Kidney (tissue), 14 donors: ENCODE results near the gene VWA8. TPM values are rescaled to one million over a fixed set of nuclear protein-coding genes. Genes with fewer than 3 reads are reported as not detected.

Source experiments
- DNase-seq, 5 donors: peaks; one replicate each; pipeline ENCODE4 v3.0.0-alpha.2; 2013 to 2020
- FAIRE-seq: peaks from 2 replicates; lab custom pipeline; 2012; peaks lifted over from hg19 to GRCh38; lab: Jason Lieb, UNC
- H3K27ac ChIP-seq, 2 donors: one replicate each; pipeline ENCODE4 v1.7.0; 2013; ENCODE audit warnings: low read depth in 2 of 2, low read length in 2 of 2, inconsistent platforms in 1 of 2
- H3K27me3 ChIP-seq: one replicate; pipeline ENCODE4 v1.7.1; 2013; ENCODE audit warnings: low read length, inconsistent platforms; ENCODE audit not compliant: control insufficient read depth, insufficient read depth
- H3K36me3 ChIP-seq, 3 donors: one replicate each; pipeline versions ENCODE4 v1.7.0 to v1.7.1; 2013; ENCODE audit warnings: low read length in 3 of 3, control low read depth in 1 of 3, inconsistent platforms in 1 of 3; ENCODE audit not compliant: insufficient read depth in 3 of 3, control insufficient read depth in 2 of 3
- H3K4me1 ChIP-seq, 3 donors: one replicate each; pipeline versions ENCODE4 v1.7.0 to v1.7.1; 2013; ENCODE audit warnings: low read length in 3 of 3, inconsistent platforms in 1 of 3, low read depth in 1 of 3; ENCODE audit not compliant: control insufficient read depth in 2 of 3, insufficient read depth in 2 of 3
- H3K4me3 ChIP-seq, 3 donors: one replicate each; pipeline versions ENCODE4 v1.7.0 to v1.8.1; 2013; ENCODE audit warnings: low read length in 3 of 3, control low read depth in 1 of 3, inconsistent platforms in 1 of 3
- H3K9ac ChIP-seq, 3 donors: one replicate each; pipeline versions ENCODE4 v1.7.0 to v1.7.1; 2013; ENCODE audit warnings: low read length in 3 of 3, control low read depth in 1 of 3, inconsistent platforms in 1 of 3
- H3K9me3 ChIP-seq, 3 donors: one replicate each; pipeline versions ENCODE4 v1.7.0 to v1.7.1; 2013; ENCODE audit warnings: low read length in 3 of 3, control low read depth in 1 of 3, inconsistent platforms in 1 of 3; ENCODE audit not compliant: control insufficient read depth in 2 of 3, insufficient read depth in 1 of 3
- CTCF ChIP-seq: IDR thresholded peaks from 3 replicates; pipeline ENCODE4 v1.5.1; 2012; ENCODE audit warnings: mild to moderate bottlenecking, moderate library complexity, borderline replicate concordance; ENCODE audit not compliant: insufficient read depth; ENCODE audit errors: extremely low read depth
- intact Hi-C: fragments of 100-400 bp; cut with DNase I; formaldehyde crosslinking; loops from one replicate; pipeline ENCODE4 v1.11.1; 2022
- polyA plus RNA-seq: library from polyadenylated mRNA; stranded (reverse); fragments of 350-450 nt; fragmentation: Illumina TruSeq; extraction: RNeasy Lipid Tissue Mini Kit (QIAGEN cat#74804); gene quantifications from one replicate; pipeline ENCODE4 v1.2.3, GENCODE V29; 2014; ENCODE audit warnings: low read depth, low replicate concordance; ENCODE audit not compliant: insufficient read depth
- total RNA-seq: library from RNA; stranded (reverse); fragmentation: NEBNext Ultra II Directional; extraction: Animal tissue kit (Norgen Biotek cat#: 25700); gene quantifications from one replicate; pipeline ENCODE4 v1.2.1, GENCODE V29; 2021
- donor health status: control.
- donor health status: control.
- donor health status: control.
- donor health status: control.
- donor health status: control.
- donor health status: DM: yes; HTN: yes; CAD: no.
- donor health status: Normal renal cell carcinoma (clear cell type).

The VWA8 gene
- total and polyA plus RNA-seq, 2 donors from 2014 or later: 6.4 to 21.3 TPM

DNA sequence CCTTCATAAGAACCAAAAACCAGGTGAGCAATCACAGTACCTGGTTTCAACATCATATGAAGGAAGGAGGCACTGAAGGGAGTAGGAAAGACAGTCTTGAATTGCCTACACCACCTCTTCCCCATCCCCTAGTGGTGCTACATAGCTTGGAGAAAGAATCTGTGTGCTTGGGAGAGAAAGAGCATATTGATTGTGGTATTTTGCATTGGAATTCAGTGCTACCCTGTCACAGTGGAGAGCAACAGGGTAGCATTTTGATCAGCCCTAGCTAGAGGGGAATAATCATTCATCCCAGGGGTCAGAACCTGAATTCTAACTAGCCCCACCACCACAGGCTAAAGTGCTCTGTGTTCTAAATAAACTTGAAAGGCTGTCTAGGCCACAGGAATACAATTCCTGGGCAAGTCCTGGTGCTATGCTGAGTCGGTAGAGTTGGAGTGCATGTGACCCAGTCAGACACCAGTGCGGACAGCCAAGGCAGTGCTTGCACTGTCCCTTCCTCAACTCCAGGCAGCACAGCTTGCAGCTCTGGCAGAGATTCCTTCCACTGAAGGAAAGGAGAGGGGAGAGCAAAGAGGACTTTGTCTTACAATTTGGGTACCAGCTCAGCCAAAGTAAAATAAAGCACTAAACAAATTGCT, 158.7 kb downstream of the VWA8 start:
- FAIRE-seq: no peak
- Histone ChIP-seq H3K4me1 (no peaks in the 10 kb centered on the region), H3K36me3 (peaks cover 3 to 5% (median 4%) of the 10 kb centered on the region in 3 donors), H3K27ac (no peak overlapping the region), H3K9me3 (no peaks in the 10 kb centered on the region), H3K27me3 (no peaks in the 10 kb centered on the region), H3K9ac (no peak overlapping the region), H3K4me3 (no peak overlapping the region)
- peak in 1 of 5 donors; percentile 18 for DNase-seq
- TF ChIP-seq CTCF: no peak
- intact Hi-C loops: no loop called here

DNA sequence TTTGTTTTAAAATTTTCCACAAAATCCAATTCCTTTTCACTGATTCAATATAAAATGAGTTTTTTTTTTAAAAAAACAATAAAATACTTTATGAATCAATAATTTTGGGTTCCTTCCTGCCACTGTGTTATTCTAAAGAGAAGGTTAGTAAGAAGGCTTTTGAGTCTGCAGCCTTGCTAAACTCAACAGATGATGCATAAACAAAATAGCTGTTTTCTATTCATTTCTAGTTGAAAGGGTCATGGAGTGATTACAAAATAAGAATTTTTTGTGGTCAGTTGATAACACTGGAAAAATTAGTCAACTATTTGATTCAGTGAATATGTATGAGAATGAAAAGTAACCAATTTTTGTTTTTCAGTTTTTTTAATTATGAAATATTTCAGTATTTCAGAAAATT, 169.9 kb downstream of the VWA8 start:
- intact Hi-C loops: no loop called here

DNA sequence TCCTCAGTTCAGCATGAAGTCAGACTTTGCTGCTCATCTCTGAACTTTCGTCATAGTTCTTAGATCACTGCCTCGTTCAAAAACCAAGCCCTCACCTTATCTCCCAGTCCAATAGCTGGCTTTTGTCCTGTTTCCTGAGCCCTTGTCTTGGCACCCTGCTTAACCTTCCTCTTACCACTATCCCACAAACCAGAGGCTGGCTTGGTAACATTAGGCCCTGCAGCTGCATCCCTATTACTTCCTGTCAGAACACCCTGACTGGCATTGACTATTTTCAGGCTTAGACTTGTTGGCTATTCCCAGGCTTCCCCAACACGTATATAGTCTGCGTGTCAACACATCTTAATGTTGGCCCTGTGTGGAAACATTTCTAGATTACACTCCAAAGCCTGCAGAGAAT, 172.4 kb downstream of the VWA8 start:
- Histone ChIP-seq H3K4me3 (no peak overlapping the region), H3K9ac (no peak overlapping the region), H3K4me1 (no peaks in the 10 kb centered on the region), H3K27ac (no peak overlapping the region), H3K36me3 (no peaks in the 10 kb centered on the region), H3K27me3 (no peaks in the 10 kb centered on the region), H3K9me3 (no peaks in the 10 kb centered on the region)
- no peak for DNase-seq
- no peak for FAIRE-seq
- no peak for TF ChIP-seq CTCF
- intact Hi-C loops: no loop called here

More for the DNA sequence above, 169.9 kb downstream of the VWA8 start:
- Histone ChIP-seq H3K27ac (no peak overlapping the region), H3K9ac (no peak overlapping the region), H3K9me3 (no peaks in the 10 kb centered on the region), H3K36me3 (no peaks in the 10 kb centered on the region), H3K4me1 (no peaks in the 10 kb centered on the region), H3K4me3 (no peak overlapping the region), H3K27me3 (no peaks in the 10 kb centered on the region)
- no peak for DNase-seq
- FAIRE-seq: peak; percentile 50
- no peak for TF ChIP-seq CTCF
